Measurements from ENCODE around the gene ADK.

The ADK gene

GRCh38 chr10:74623786-74624185 is 472.8 kb downstream of the ADK start:
- H3K27ac ChIP-seq (ENCODE audit: low read depth in 2 of 2, low read length in 2 of 2): no peak overlapping the region

GRCh38 chr10:74624501-74624900 is 473.5 kb downstream of the ADK start:
- Histone ChIP-seq H3K4me1 (ENCODE audit: control insufficient read depth in 2 of 2, insufficient read depth in 2 of 2, low read length in 2 of 2) (no peaks in the 10 kb centered on the region), H3K4me3 (ENCODE audit: low read length in 2 of 2) (no peak overlapping the region), H3K36me3 (ENCODE audit: control insufficient read depth in 2 of 2, insufficient read depth in 2 of 2, low read length in 2 of 2) (no peaks in the 10 kb centered on the region), H3K9ac (ENCODE audit: low read depth in 1 of 2, low read length in 2 of 2) (no peak overlapping the region), H3K9me3 (ENCODE audit: control insufficient read depth in 2 of 2, low read length in 2 of 2) (no peaks in the 10 kb centered on the region), H3K27ac (ENCODE audit: low read depth in 2 of 2, low read length in 2 of 2) (no peak overlapping the region), H3K27me3 (ENCODE audit: control insufficient read depth in 2 of 2, insufficient read depth in 2 of 2, low read length in 2 of 2) (no peaks in the 10 kb centered on the region)

More at GRCh38 chr10:74623786-74624185, 472.8 kb downstream of the ADK start:
- Histone ChIP-seq H3K9ac (ENCODE audit: low read depth in 1 of 2, low read length in 2 of 2) (no peak overlapping the region), H3K9me3 (ENCODE audit: control insufficient read depth in 2 of 2, low read length in 2 of 2) (no peaks in the 10 kb centered on the region), H3K27me3 (ENCODE audit: control insufficient read depth in 2 of 2, insufficient read depth in 2 of 2, low read length in 2 of 2) (no peaks in the 10 kb centered on the region), H3K36me3 (ENCODE audit: control insufficient read depth in 2 of 2, insufficient read depth in 2 of 2, low read length in 2 of 2) (no peaks in the 10 kb centered on the region), H3K4me3 (ENCODE audit: low read length in 2 of 2) (no peak overlapping the region), H3K4me1 (ENCODE audit: control insufficient read depth in 2 of 2, insufficient read depth in 2 of 2, low read length in 2 of 2) (no peaks in the 10 kb centered on the region)

GRCh38 chr10:74628136-74628535 is 477.1 kb downstream of the ADK start:
- no peaks in the 10 kb centered on the region for H3K27me3 ChIP-seq (ENCODE audit: control insufficient read depth in 2 of 2, insufficient read depth in 2 of 2, low read length in 2 of 2)
- H3K27ac ChIP-seq (ENCODE audit: low read depth in 2 of 2, low read length in 2 of 2): no peak overlapping the region
- H3K9ac ChIP-seq (ENCODE audit: low read depth in 1 of 2, low read length in 2 of 2): no peak overlapping the region
- no peaks in the 10 kb centered on the region for H3K4me1 ChIP-seq (ENCODE audit: control insufficient read depth in 2 of 2, insufficient read depth in 2 of 2, low read length in 2 of 2)
- no peak overlapping the region for H3K4me3 ChIP-seq (ENCODE audit: low read length in 2 of 2)
- no peaks in the 10 kb centered on the region for H3K36me3 ChIP-seq (ENCODE audit: control insufficient read depth in 2 of 2, insufficient read depth in 2 of 2, low read length in 2 of 2)
- H3K9me3 ChIP-seq (ENCODE audit: control insufficient read depth in 2 of 2, low read length in 2 of 2): no peaks in the 10 kb centered on the region

- H3K4me1 ChIP-seq (ENCODE audit: control insufficient read depth in 2 of 2, insufficient read depth in 2 of 2, low read length in 2 of 2): no peaks in the 10 kb centered on the region
- H3K27me3 ChIP-seq (ENCODE audit: control insufficient read depth in 2 of 2, insufficient read depth in 2 of 2, low read length in 2 of 2): no peaks in the 10 kb centered on the region
- no peak overlapping the region for H3K9ac ChIP-seq (ENCODE audit: low read depth in 1 of 2, low read length in 2 of 2)
- H3K4me3 ChIP-seq (ENCODE audit: low read length in 2 of 2): no peak overlapping the region
- H3K27ac ChIP-seq (ENCODE audit: low read depth in 2 of 2, low read length in 2 of 2): no peak overlapping the region
- H3K9me3 ChIP-seq (ENCODE audit: control insufficient read depth in 2 of 2, low read length in 2 of 2): no peaks in the 10 kb centered on the region
- no peaks in the 10 kb centered on the region for H3K36me3 ChIP-seq (ENCODE audit: control insufficient read depth in 2 of 2, insufficient read depth in 2 of 2, low read length in 2 of 2)
These were observed 484.0 kb downstream of the ADK start for GRCh38 chr10:74634995-74635536.

- no peaks in the 10 kb centered on the region for H3K27me3 ChIP-seq (ENCODE audit: control insufficient read depth in 2 of 2, insufficient read depth in 2 of 2, low read length in 2 of 2)
- no peaks in the 10 kb centered on the region for H3K9me3 ChIP-seq (ENCODE audit: control insufficient read depth in 2 of 2, low read length in 2 of 2)
- H3K27ac ChIP-seq (ENCODE audit: low read depth in 2 of 2, low read length in 2 of 2): no peak overlapping the region
- H3K36me3 ChIP-seq (ENCODE audit: control insufficient read depth in 2 of 2, insufficient read depth in 2 of 2, low read length in 2 of 2): no peaks in the 10 kb centered on the region
- no peak overlapping the region for H3K4me3 ChIP-seq (ENCODE audit: low read length in 2 of 2)
- H3K4me1 ChIP-seq (ENCODE audit: control insufficient read depth in 2 of 2, insufficient read depth in 2 of 2, low read length in 2 of 2): no peaks in the 10 kb centered on the region
- H3K9ac ChIP-seq (ENCODE audit: low read depth in 1 of 2, low read length in 2 of 2): no peak overlapping the region
These were observed 484.6 kb downstream of the ADK start for GRCh38 chr10:74635655-74636054.

- no peaks in the 10 kb centered on the region for H3K27me3 ChIP-seq (ENCODE audit: control insufficient read depth in 2 of 2, insufficient read depth in 2 of 2, low read length in 2 of 2)
- H3K9me3 ChIP-seq (ENCODE audit: control insufficient read depth in 2 of 2, low read length in 2 of 2): no peaks in the 10 kb centered on the region
- H3K36me3 ChIP-seq (ENCODE audit: control insufficient read depth in 2 of 2, insufficient read depth in 2 of 2, low read length in 2 of 2): no peaks in the 10 kb centered on the region
- H3K4me3 ChIP-seq (ENCODE audit: low read length in 2 of 2): no peak overlapping the region
- H3K9ac ChIP-seq (ENCODE audit: low read depth in 1 of 2, low read length in 2 of 2): no peak overlapping the region
- no peak overlapping the region for H3K27ac ChIP-seq (ENCODE audit: low read depth in 2 of 2, low read length in 2 of 2)
- no peaks in the 10 kb centered on the region for H3K4me1 ChIP-seq (ENCODE audit: control insufficient read depth in 2 of 2, insufficient read depth in 2 of 2, low read length in 2 of 2)
These were observed 486.7 kb downstream of the ADK start for GRCh38 chr10:74637685-74638084.

- H3K4me3 ChIP-seq (ENCODE audit: low read length in 2 of 2): no peak overlapping the region
- no peaks in the 10 kb centered on the region for H3K4me1 ChIP-seq (ENCODE audit: control insufficient read depth in 2 of 2, insufficient read depth in 2 of 2, low read length in 2 of 2)
- no peak overlapping the region for H3K9ac ChIP-seq (ENCODE audit: low read depth in 1 of 2, low read length in 2 of 2)
- H3K27ac ChIP-seq (ENCODE audit: low read depth in 2 of 2, low read length in 2 of 2): no peak overlapping the region
- H3K9me3 ChIP-seq (ENCODE audit: control insufficient read depth in 2 of 2, low read length in 2 of 2): no peaks in the 10 kb centered on the region
- H3K27me3 ChIP-seq (ENCODE audit: control insufficient read depth in 2 of 2, insufficient read depth in 2 of 2, low read length in 2 of 2): no peaks in the 10 kb centered on the region
- no peaks in the 10 kb centered on the region for H3K36me3 ChIP-seq (ENCODE audit: control insufficient read depth in 2 of 2, insufficient read depth in 2 of 2, low read length in 2 of 2)
These were observed 489.3 kb downstream of the ADK start for GRCh38 chr10:74640134-74640921.

- H3K27ac ChIP-seq (ENCODE audit: low read depth in 2 of 2, low read length in 2 of 2): no peak overlapping the region
- H3K4me1 ChIP-seq (ENCODE audit: control insufficient read depth in 2 of 2, insufficient read depth in 2 of 2, low read length in 2 of 2): no peaks in the 10 kb centered on the region
- no peaks in the 10 kb centered on the region for H3K27me3 ChIP-seq (ENCODE audit: control insufficient read depth in 2 of 2, insufficient read depth in 2 of 2, low read length in 2 of 2)
- no peaks in the 10 kb centered on the region for H3K9me3 ChIP-seq (ENCODE audit: control insufficient read depth in 2 of 2, low read length in 2 of 2)
- no peak overlapping the region for H3K9ac ChIP-seq (ENCODE audit: low read depth in 1 of 2, low read length in 2 of 2)
- H3K4me3 ChIP-seq (ENCODE audit: low read length in 2 of 2): no peak overlapping the region
- H3K36me3 ChIP-seq (ENCODE audit: control insufficient read depth in 2 of 2, insufficient read depth in 2 of 2, low read length in 2 of 2): no peaks in the 10 kb centered on the region
These were observed 490.6 kb downstream of the ADK start for GRCh38 chr10:74641659-74642058.

- Histone ChIP-seq H3K4me3 (ENCODE audit: low read length in 2 of 2) (no peak overlapping the region), H3K27me3 (ENCODE audit: control insufficient read depth in 2 of 2, insufficient read depth in 2 of 2, low read length in 2 of 2) (no peaks in the 10 kb centered on the region), H3K36me3 (ENCODE audit: control insufficient read depth in 2 of 2, insufficient read depth in 2 of 2, low read length in 2 of 2) (no peaks in the 10 kb centered on the region), H3K9ac (ENCODE audit: low read depth in 1 of 2, low read length in 2 of 2) (no peak overlapping the region), H3K27ac (ENCODE audit: low read depth in 2 of 2, low read length in 2 of 2) (no peak overlapping the region), H3K9me3 (ENCODE audit: control insufficient read depth in 2 of 2, low read length in 2 of 2) (no peaks in the 10 kb centered on the region), H3K4me1 (ENCODE audit: control insufficient read depth in 2 of 2, insufficient read depth in 2 of 2, low read length in 2 of 2) (no peaks in the 10 kb centered on the region)
These were observed 492.0 kb downstream of the ADK start for GRCh38 chr10:74642901-74643595.

- Histone ChIP-seq H3K4me3 (ENCODE audit: low read length in 2 of 2) (no peak overlapping the region), H3K27me3 (ENCODE audit: control insufficient read depth in 2 of 2, insufficient read depth in 2 of 2, low read length in 2 of 2) (no peaks in the 10 kb centered on the region), H3K27ac (ENCODE audit: low read depth in 2 of 2, low read length in 2 of 2) (no peak overlapping the region), H3K9ac (ENCODE audit: low read depth in 1 of 2, low read length in 2 of 2) (no peak overlapping the region), H3K9me3 (ENCODE audit: control insufficient read depth in 2 of 2, low read length in 2 of 2) (no peaks in the 10 kb centered on the region), H3K36me3 (ENCODE audit: control insufficient read depth in 2 of 2, insufficient read depth in 2 of 2, low read length in 2 of 2) (no peaks in the 10 kb centered on the region), H3K4me1 (ENCODE audit: control insufficient read depth in 2 of 2, insufficient read depth in 2 of 2, low read length in 2 of 2) (no peaks in the 10 kb centered on the region)
These were observed 492.6 kb downstream of the ADK start for GRCh38 chr10:74643596-74643975.

All from mucosa of rectum (tissue), 2 donors.